ENCODE results near the gene MTA1. TPM values are rescaled to one million over a fixed set of nuclear protein-coding genes. Genes with fewer than 3 reads are reported as not detected.

Gene MTA1
- total RNA-seq, 1 donor from 2014 or later = 64.1 TPM

DNA sequence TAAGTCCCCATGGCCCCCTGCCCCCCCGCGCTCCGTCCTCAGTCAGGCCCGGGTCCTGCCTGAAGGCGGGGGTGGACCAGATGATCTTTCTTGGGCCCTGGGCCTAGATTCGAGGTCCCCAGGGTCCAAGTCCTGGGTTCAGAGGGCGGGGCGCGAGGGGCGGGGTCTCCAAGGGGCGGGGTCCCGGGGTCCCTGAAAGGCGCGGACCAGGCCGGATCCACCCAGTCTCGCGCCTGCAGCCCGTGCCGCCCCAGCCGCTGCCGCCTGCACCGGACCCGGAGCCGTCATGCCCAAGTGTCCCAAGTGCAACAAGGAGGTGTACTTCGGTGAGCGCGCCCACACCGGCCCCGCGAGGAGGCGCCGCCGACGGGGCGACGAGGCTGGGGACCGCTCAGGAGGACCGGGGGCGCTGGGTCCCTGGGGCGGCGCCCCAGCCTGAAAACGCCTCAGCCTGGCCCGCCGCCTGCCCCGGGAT lies 67.4 kb downstream of the MTA1 start:
- DNase-seq (ENCODE audit: low read depth) = no peak
- TF ChIP-seq, protein P1, sequence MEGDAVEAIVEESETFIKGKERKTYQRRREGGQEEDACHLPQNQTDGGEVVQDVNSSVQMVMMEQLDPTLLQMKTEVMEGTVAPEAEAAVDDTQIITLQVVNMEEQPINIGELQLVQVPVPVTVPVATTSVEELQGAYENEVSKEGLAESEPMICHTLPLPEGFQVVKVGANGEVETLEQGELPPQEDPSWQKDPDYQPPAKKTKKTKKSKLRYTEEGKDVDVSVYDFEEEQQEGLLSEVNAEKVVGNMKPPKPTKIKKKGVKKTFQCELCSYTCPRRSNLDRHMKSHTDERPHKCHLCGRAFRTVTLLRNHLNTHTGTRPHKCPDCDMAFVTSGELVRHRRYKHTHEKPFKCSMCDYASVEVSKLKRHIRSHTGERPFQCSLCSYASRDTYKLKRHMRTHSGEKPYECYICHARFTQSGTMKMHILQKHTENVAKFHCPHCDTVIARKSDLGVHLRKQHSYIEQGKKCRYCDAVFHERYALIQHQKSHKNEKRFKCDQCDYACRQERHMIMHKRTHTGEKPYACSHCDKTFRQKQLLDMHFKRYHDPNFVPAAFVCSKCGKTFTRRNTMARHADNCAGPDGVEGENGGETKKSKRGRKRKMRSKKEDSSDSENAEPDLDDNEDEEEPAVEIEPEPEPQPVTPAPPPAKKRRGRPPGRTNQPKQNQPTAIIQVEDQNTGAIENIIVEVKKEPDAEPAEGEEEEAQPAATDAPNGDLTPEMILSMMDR (conservative IDR thresholded peaks at IDR 0.05; ENCODE audit: low read depth, low read length) = no peak
- peak overlapping the region; percentile 37 for H3K4me3 ChIP-seq (ENCODE audit: low read depth, low read length)

- H3K4me3 ChIP-seq (ENCODE audit: low read depth, low read length) = peak overlapping the region; percentile 37
- TF ChIP-seq, protein P1 (conservative IDR thresholded peaks at IDR 0.05; ENCODE audit: low read depth, low read length) = no peak
- no peak for DNase-seq (ENCODE audit: low read depth)
Observed at GRCh38 chr14:105487449-105487985, 67.9 kb downstream of the MTA1 start.

- DNase-seq (ENCODE audit: low read depth) = no peak
- TF ChIP-seq, protein P1 (conservative IDR thresholded peaks at IDR 0.05; ENCODE audit: low read depth, low read length) = no peak
- peak overlapping the region; percentile 37 for H3K4me3 ChIP-seq (ENCODE audit: low read depth, low read length)
Observed at GRCh38 chr14:105487986-105488777, 68.6 kb downstream of the MTA1 start.

DNA sequence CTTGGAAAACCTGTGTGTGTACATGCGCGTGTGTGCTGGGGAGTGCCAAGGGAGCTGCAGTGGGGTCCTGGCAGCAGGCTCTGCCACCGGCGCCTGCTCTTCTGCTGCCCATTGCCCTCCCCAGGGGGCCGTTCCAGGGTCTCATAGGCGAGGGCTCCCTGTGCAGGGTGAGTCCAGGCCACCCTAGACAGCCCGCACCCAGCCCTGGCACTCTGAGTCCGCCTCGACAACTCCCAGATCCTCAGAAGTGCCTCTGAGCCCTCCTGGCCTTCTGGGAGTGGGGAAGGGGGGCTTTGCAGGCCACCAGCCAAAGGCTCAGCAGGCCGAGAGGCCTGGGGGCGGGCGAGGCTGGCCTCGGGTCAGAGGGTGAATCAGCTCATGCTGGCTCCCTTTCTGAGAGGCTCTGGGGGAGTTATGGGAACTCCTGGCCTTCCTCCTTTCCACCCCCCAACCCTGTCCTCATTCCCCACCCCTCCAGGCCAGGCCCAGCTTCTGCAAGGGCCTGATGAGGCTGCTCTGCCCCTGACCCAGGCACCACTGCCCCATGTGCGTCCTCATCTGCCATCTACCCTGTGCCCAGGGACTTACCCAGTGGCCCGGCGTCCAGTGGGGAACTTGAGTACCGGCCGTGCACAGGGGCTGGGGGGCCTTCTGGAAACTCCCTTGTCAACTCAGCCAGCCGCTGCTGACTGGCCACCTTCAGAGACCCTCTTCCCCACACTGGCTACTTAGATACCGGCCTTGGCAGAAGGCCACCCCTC lies 69.3 kb downstream of the MTA1 start:
- H3K4me3 ChIP-seq (ENCODE audit: low read depth, low read length) = peak overlapping the region; percentile 77
- no peak for DNase-seq (ENCODE audit: low read depth)
- TF ChIP-seq, protein P1 (conservative IDR thresholded peaks at IDR 0.05; ENCODE audit: low read depth, low read length) = no peak

GRCh38 chr14:105489542-105490266 lies 70.1 kb downstream of the MTA1 start:
- no peak for DNase-seq (ENCODE audit: low read depth)
- peak overlapping the region; percentile 77 for H3K4me3 ChIP-seq (ENCODE audit: low read depth, low read length)
- TF ChIP-seq, protein P1 (conservative IDR thresholded peaks at IDR 0.05; ENCODE audit: low read depth, low read length) = peak; percentile 70

GRCh38 chr14:105490267-105490571 lies 70.6 kb downstream of the MTA1 start:
- TF ChIP-seq, protein P1 (conservative IDR thresholded peaks at IDR 0.05; ENCODE audit: low read depth, low read length) = no peak
- H3K4me3 ChIP-seq (ENCODE audit: low read depth, low read length) = peak overlapping the region; percentile 77
- no peak for DNase-seq (ENCODE audit: low read depth)
